T-helper 2 cell treated with Interferon-gamma antibody and Interleukin-4, amounts not matched to agents 100 ng/mL and 5 ng/mL, for 36 hours (primary cell): ENCODE data around the gene MED12. TPM values are rescaled to one million over a fixed set of nuclear protein-coding genes. Genes with fewer than 3 reads are reported as not detected.

ENCODE experiments used
- intact Hi-C: fragments of 100-400 bp; cut with micrococcal nuclease; formaldehyde crosslinking; loops from one replicate; pipeline ENCODE4 v1.15.1; 2023
- total RNA-seq: library from RNA; stranded (reverse); gene quantifications from 2 replicates; pipeline ENCODE4 v1.2.3, GENCODE V29; 2022

MED12 gene
- total RNA-seq, 1 donor from 2014 or later = 63.0 TPM

GRCh38 chrX:71159335-71159734 lies 40.9 kb downstream of the MED12 start:
- intact Hi-C loops = no loop called here

- intact Hi-C loops = no loop called here
Measured at GRCh38 chrX:71160475-71160874, 42.1 kb downstream of the MED12 start.

GRCh38 chrX:71162981-71163380 lies 44.6 kb downstream of the MED12 start:
- intact Hi-C loops = no loop called here

- intact Hi-C loops = no loop called here
Measured at GRCh38 chrX:71164071-71164470, 45.7 kb downstream of the MED12 start.

GRCh38 chrX:71166461-71166860 lies 48.1 kb downstream of the MED12 start:
- intact Hi-C loops = no loop called here

- intact Hi-C loops = no loop called here
Measured at GRCh38 chrX:71167031-71167781, 48.8 kb downstream of the MED12 start.

- intact Hi-C loops = no loop called here
Measured at GRCh38 chrX:71168134-71168533, 49.7 kb downstream of the MED12 start.

- intact Hi-C loops = no loop called here
Measured at GRCh38 chrX:71169586-71169985, 51.2 kb downstream of the MED12 start.

- intact Hi-C loops = no loop called here
Measured at GRCh38 chrX:71170660-71171059, 52.3 kb downstream of the MED12 start.

- intact Hi-C loops = no loop called here
Measured at GRCh38 chrX:71171110-71171801, 52.9 kb downstream of the MED12 start.

GRCh38 chrX:71173440-71173839 lies 55.0 kb downstream of the MED12 start:
- intact Hi-C loops = no loop called here

GRCh38 chrX:71174795-71175194 lies 56.4 kb downstream of the MED12 start:
- intact Hi-C loops = no loop called here

GRCh38 chrX:71175531-71175930 lies 57.1 kb downstream of the MED12 start:
- intact Hi-C loops = no loop called here

- intact Hi-C loops = no loop called here
Measured at GRCh38 chrX:71177327-71177726, 58.9 kb downstream of the MED12 start.

- intact Hi-C loops = loop anchor here (1.0 kb wide), 2 partner anchors 81 to 209 kb away; no protein-coding TSS in a partner anchor
Measured at GRCh38 chrX:71178908-71179307, 60.5 kb downstream of the MED12 start.

- intact Hi-C loops = loop anchor here (1.0 to 10.0 kb wide), 4 partner anchors 73 to 726 kb away; partner anchors contain the start of genes NONO and OGT
Measured at GRCh38 chrX:71180579-71181265, 62.3 kb downstream of the MED12 start.

GRCh38 chrX:71181558-71181909 lies 63.1 kb downstream of the MED12 start:
- intact Hi-C loops = loop anchor here (1.0 to 10.0 kb wide), 4 partner anchors 72 to 727 kb away; partner anchors contain the start of genes NONO and OGT

GRCh38 chrX:71181910-71182799 lies 63.8 kb downstream of the MED12 start:
- intact Hi-C loops = loop anchor here (1.0 to 10.0 kb wide), 7 partner anchors 14 to 727 kb away; partner anchors contain the start of genes NONO, OGT, SNX12 and TAF1

- intact Hi-C loops = loop anchor here (1.0 to 10.0 kb wide), 6 partner anchors 13 to 728 kb away; partner anchors contain the start of genes NONO, OGT, SNX12 and TAF1
Measured at GRCh38 chrX:71182871-71183270, 64.5 kb downstream of the MED12 start.

GRCh38 chrX:71183341-71183740 lies 64.9 kb downstream of the MED12 start:
- intact Hi-C loops = loop anchor here (5.0 to 10.0 kb wide), 3 partner anchors 99 to 729 kb away; partner anchors contain the start of genes NONO and OGT

- intact Hi-C loops = loop anchor here (5.0 to 10.0 kb wide), 3 partner anchors 98 to 729 kb away; partner anchors contain the start of genes NONO and OGT
Measured at GRCh38 chrX:71184092-71184491, 65.7 kb downstream of the MED12 start.
